SH-SY5Y (cell line): Measurements from ENCODE around the gene TMEM178B.

Experiments used
- GATA2 ChIP-seq: IDR thresholded peaks from 2 replicates; pipeline ENCODE4 v1.6.1; 2011; ENCODE audit warnings: mild to moderate bottlenecking, low read depth, low read length
- GATA3 ChIP-seq: IDR thresholded peaks from 2 replicates; pipeline ENCODE4 v1.6.1; 2011; ENCODE audit warnings: low read depth, mild to moderate bottlenecking, low read length, moderate library complexity

GRCh38 chr7:141272417-141272816 lies 198.6 kb downstream of the TMEM178B start:
- TF ChIP-seq GATA2 (no peak), GATA3 (no peak)
